H1 (cell line): ENCODE data around the gene CDK9.

Source experiments
- ASH2L ChIP-seq: fragments of 200-600, 300-600 bp; sonication (generic); IDR thresholded peaks from one replicate; pipeline ENCODE4 v1.7.1; 2017; ENCODE audit warnings: low read length
- ATF2 ChIP-seq: IDR thresholded peaks from 2 replicates; pipeline ENCODE4 v1.6.1; 2012; ENCODE audit warnings: low read length, inconsistent platforms
- CTCF ChIP-seq, 3 experiments: IDR thresholded peaks; 1 replicate in 2 of 3; 2 replicates in 1 of 3; pipeline versions ENCODE4 v1.5.1 to v1.6.1; 2011; ENCODE audit warnings: low read length in 3 of 3, mild to moderate bottlenecking in 3 of 3, inconsistent platforms in 2 of 3, low read depth in 1 of 3, moderate library complexity in 1 of 3; ENCODE audit not compliant: insufficient read depth in 1 of 3; ENCODE audit errors: control extremely low read depth in 1 of 3
- EZH2 ChIP-seq: fragments of 200-600 bp; sonication (generic); IDR thresholded peaks from 2 replicates; pipeline ENCODE4 v1.7.1; 2012; ENCODE audit warnings: low read depth, mild to moderate bottlenecking, moderate library complexity, low read length, inconsistent platforms; ENCODE audit not compliant: severe bottlenecking
- GTF2F1 ChIP-seq: IDR thresholded peaks from 2 replicates; pipeline ENCODE4 v1.6.1; 2012; ENCODE audit warnings: low read depth, low read length, improper control_type of control experiment, borderline replicate concordance
- HDAC2 ChIP-seq, 2 experiments: fragments of 300-600 bp in 1 of 2; sonication (generic) in 1 of 2; IDR thresholded peaks; 2 replicates each; pipeline ENCODE4 v1.6.1; 2011 to 2012; ENCODE audit warnings: low read depth in 2 of 2, low read length in 2 of 2, mild to moderate bottlenecking in 2 of 2, moderate library complexity in 2 of 2, borderline replicate concordance in 1 of 2, inconsistent platforms in 1 of 2
- POLR2A ChIP-seq, 2 experiments: IDR thresholded peaks; 1 replicate in 1 of 2; 2 replicates in 1 of 2; pipeline ENCODE4 v1.6.1; 2011; ENCODE audit warnings: low read depth in 2 of 2, low read length in 2 of 2, mild to moderate bottlenecking in 2 of 2; ENCODE audit errors: control extremely low read depth in 1 of 2
- POLR2AphosphoS5 ChIP-seq: IDR thresholded peaks from 2 replicates; pipeline ENCODE4 v1.6.1; 2011; ENCODE audit warnings: low read depth, low read length
- SP1 ChIP-seq: IDR thresholded peaks from 2 replicates; pipeline ENCODE4 v1.6.1; 2011; ENCODE audit warnings: low read depth, low read length
- SP2 ChIP-seq: IDR thresholded peaks from 2 replicates; pipeline ENCODE4 v1.6.1; 2012; ENCODE audit warnings: mild to moderate bottlenecking, low read length, inconsistent platforms
- SRF ChIP-seq: IDR thresholded peaks from 2 replicates; pipeline ENCODE4 v1.6.1; 2011; ENCODE audit warnings: mild to moderate bottlenecking, low read depth, low read length, moderate library complexity
- USF2 ChIP-seq: IDR thresholded peaks from 2 replicates; pipeline ENCODE4 v1.6.1; 2011; ENCODE audit warnings: low read length, improper control_type of control experiment

GRCh38 chr9:127768698-127769097 lies 17.1 kb upstream of the CDK9 start:
- no peak for TF ChIP-seq SRF
- no peak for TF ChIP-seq POLR2A (IDR thresholded peaks at IDR 0.05; ENCODE audit: control extremely low read depth in 1 of 2, low read depth in 2 of 2, low read length in 2 of 2)
- no peak for TF ChIP-seq POLR2AphosphoS5
- no peak for TF ChIP-seq SP1
- no peak for TF ChIP-seq CTCF (IDR thresholded peaks at IDR 0.05; ENCODE audit: control extremely low read depth in 1 of 3, insufficient read depth in 1 of 3, low read depth in 1 of 3, low read length in 3 of 3)
- TF ChIP-seq GTF2F1 = no peak
- TF ChIP-seq ATF2 = no peak
- TF ChIP-seq HDAC2 (IDR thresholded peaks at IDR 0.05; ENCODE audit: borderline replicate concordance in 1 of 2, low read depth in 2 of 2, low read length in 2 of 2) = no peak
- no peak for TF ChIP-seq EZH2
- TF ChIP-seq SP2 = no peak
- no peak for TF ChIP-seq USF2
- no peak for TF ChIP-seq ASH2L
